Adrenal gland (tissue), 12 donors: ENCODE results near the gene AGMAT. TPM values are rescaled to one million over a fixed set of nuclear protein-coding genes. Genes with fewer than 3 reads are reported as not detected.

Experiments used
- DNase-seq, 7 donors: peaks; one replicate each; pipeline ENCODE4 v3.0.0-alpha.2; 2019 to 2020
- H3K27ac ChIP-seq, 5 donors: fragments of 200-600 bp; sonication (generic) in 4 of 5; 1 replicate in 3 of 5; 2 replicates in 2 of 5; pipeline versions ENCODE4 v1.5.1 to v1.8.0; 2016 to 2020; ENCODE audit warnings: mild to moderate bottlenecking in 1 of 5
- H3K27me3 ChIP-seq: fragments of 200-600 bp; 2 replicates; pipeline ENCODE4 v1.8.0; 2021
- H3K36me3 ChIP-seq, 2 donors: fragments of 200-600 bp; replicated peaks in 1 of 2; 1 replicate in 1 of 2; 2 replicates in 1 of 2; pipeline versions ENCODE4 v1.5.1 to v1.8.0; 2018 to 2022
- H3K4me1 ChIP-seq, 2 donors: fragments of 200-600 bp; replicated peaks in 1 of 2; 1 replicate in 1 of 2; 2 replicates in 1 of 2; pipeline versions ENCODE4 v1.5.1 to v1.8.0; 2018 to 2021
- H3K4me3 ChIP-seq, 4 donors: fragments of 200-600 bp; sonication (generic) in 3 of 4; one replicate each; pipeline ENCODE4 v1.5.1; 2016 to 2018
- H3K9me3 ChIP-seq, 3 donors: fragments of 200-600 bp; sonication (generic) in 1 of 3; replicated peaks in 1 of 3; 1 replicate in 2 of 3; 2 replicates in 1 of 3; pipeline versions ENCODE4 v1.5.1 to v1.8.0; 2016 to 2021
- POLR2A ChIP-seq, 2 donors: fragments of 450-650 bp; IDR thresholded peaks; one replicate each; pipeline ENCODE4 v1.6.1; 2017; ENCODE audit warnings: antibody characterized with exemption in 2 of 2, mild to moderate bottlenecking in 2 of 2, moderate library complexity in 1 of 2
- WGBS, 4 donors: extraction: QIAGEN DNeasy Blood & Tissue Kit in 2 of 4; methylation state at CpG; one replicate each; pipeline versions ENCODE4 v1.1.5 to v1.1.7; 2013 to 2017; 5-methylcytosine and 5-hydroxymethylcytosine counted together
- intact Hi-C, 2 donors: fragments of 100-400 bp; cut with DNase I; formaldehyde crosslinking; loops; one replicate each; pipeline versions ENCODE4 v1.14.1 to v1.15.0; 2022 to 2023
- polyA plus RNA-seq, 3 donors: library from polyadenylated mRNA; stranded (reverse); fragments of 200-250 nt in 2 of 3; fragments of 350-450 nt in 1 of 3; fragmentation: Illumina TruSeq in 1 of 3; extraction: RNeasy Lipid Tissue Mini Kit (QIAGEN cat#74804) in 1 of 3; gene quantifications; one replicate each; pipeline ENCODE4 v1.2.3, GENCODE V29; 2013 to 2014
- total RNA-seq, 9 donors: library from RNA; depleted of rRNA in 4 of 9; stranded (reverse); fragments of >200 nt in 4 of 9; fragments of 120-200 nt in 1 of 9; fragmentation: NEBNext Ultra II Directional in 1 of 9; extraction: Animal tissue kit (Norgen Biotek cat#: 25700) in 1 of 9; gene quantifications; one replicate each; pipeline versions ENCODE4 v1.1.0 to v1.2.4, GENCODE V29; 2013 to 2023
- TF ChIP-seq, protein P1 (sequence below), 6 experiments: fragments of 450-650 bp in 4 of 6; fragments of 200-600 bp in 2 of 6; sonication (generic) in 1 of 6; IDR thresholded peaks; 1 replicate in 5 of 6; 2 replicates in 1 of 6; pipeline versions ENCODE4 v1.5.1 to v1.8.0; 2016 to 2021; ENCODE audit warnings: antibody characterized with exemption in 6 of 6, mild to moderate bottlenecking in 2 of 6, moderate library complexity in 1 of 6
- donor health status: healthy with polysubstance abuse.
- donor health status: Bipolar disorder and iron deficiency.
- donor health status: DM: yes; HTN: yes; CAD: no.
- donor health status: DM: no; HTN: no; CAD: no.
- donor health status: DM: no; HTN: no; CAD: no.
- donor health status: DM: yes; HTN: yes; CAD: no.

AGMAT gene
- total and polyA plus RNA-seq, 12 donors = 0.16 to 15.0 (median 1.5) TPM

DNA sequence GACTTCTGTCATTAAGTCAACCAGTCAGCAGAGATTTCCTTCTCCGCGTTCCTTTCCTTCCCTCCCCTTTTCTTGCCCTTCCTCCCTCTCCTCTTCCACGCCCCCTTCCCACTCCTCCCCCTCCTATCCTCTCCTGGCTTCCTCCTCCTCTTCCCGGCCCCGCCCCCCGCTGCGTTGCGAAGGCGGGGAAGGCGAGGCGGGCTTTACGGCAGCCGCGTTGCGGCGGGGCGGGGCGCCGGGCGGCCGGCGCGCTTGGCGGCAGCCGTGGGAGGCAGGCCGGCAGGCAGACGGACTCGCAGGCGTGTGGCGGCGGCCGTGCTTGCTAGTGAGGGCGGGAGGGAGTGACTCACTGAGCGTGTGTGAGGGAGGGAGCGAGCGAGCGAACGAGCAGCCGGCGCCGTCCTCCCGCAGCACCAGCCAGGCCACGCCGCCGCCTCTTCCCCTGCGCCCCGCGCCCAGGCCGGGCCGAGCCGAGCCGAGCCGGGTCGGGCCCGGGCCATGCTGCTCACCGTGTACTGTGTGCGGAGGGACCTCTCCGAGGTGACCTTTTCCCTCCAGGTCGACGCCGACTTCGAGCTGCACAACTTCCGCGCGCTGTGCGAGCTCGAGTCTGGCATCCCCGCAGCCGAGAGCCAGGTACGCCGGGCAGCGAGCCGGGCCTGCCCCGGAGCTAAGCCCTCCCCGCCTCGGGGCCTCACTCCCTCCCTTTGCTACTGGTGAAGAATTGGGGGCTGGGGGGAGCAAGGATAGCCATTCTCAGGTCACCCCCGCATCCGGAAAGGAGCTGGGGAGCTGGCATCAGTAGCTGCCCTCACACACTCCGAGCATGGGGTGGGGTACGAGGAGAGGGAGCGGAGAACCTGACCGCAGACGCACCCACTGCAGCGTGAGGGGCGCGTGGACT, 32.6 kb upstream of the AGMAT start, which contains the start of gene DDI2:
Gene DDI2 (plus strand): TSS at position 286 of the 904 bp plus-strand sequence. CDS start 213 bp downstream, at position 499.
- peak; percentile 95 to 99 (median 97) for DNase-seq
- no peaks in the 10 kb centered on the region for H3K9me3 ChIP-seq
- no peaks in the 10 kb centered on the region for H3K27me3 ChIP-seq
- peak within 1 kb of the TSS; percentile 83 to 97 (median 96) for H3K27ac ChIP-seq
- H3K4me1 ChIP-seq = peaks cover 39 to 42% of the 10 kb centered on the region in 2 donors
- H3K36me3 ChIP-seq = peaks cover 0 to 5% of the 10 kb centered on the region in 2 donors
- peak within 1 kb of the TSS; percentile 1 to 84 (median 67) for H3K4me3 ChIP-seq
- WGBS, 4 donors = 0 to 1% (median 0%) methylated on average over 27 to 86 of the region's 86 CpGs
- TF ChIP-seq POLR2A (IDR thresholded peaks at IDR 0.05) = peak; percentile 88 to 99
- TF ChIP-seq, protein P1, sequence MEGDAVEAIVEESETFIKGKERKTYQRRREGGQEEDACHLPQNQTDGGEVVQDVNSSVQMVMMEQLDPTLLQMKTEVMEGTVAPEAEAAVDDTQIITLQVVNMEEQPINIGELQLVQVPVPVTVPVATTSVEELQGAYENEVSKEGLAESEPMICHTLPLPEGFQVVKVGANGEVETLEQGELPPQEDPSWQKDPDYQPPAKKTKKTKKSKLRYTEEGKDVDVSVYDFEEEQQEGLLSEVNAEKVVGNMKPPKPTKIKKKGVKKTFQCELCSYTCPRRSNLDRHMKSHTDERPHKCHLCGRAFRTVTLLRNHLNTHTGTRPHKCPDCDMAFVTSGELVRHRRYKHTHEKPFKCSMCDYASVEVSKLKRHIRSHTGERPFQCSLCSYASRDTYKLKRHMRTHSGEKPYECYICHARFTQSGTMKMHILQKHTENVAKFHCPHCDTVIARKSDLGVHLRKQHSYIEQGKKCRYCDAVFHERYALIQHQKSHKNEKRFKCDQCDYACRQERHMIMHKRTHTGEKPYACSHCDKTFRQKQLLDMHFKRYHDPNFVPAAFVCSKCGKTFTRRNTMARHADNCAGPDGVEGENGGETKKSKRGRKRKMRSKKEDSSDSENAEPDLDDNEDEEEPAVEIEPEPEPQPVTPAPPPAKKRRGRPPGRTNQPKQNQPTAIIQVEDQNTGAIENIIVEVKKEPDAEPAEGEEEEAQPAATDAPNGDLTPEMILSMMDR (IDR thresholded peaks at IDR 0.05) = no peak
- intact Hi-C loops = no loop called here

DNA sequence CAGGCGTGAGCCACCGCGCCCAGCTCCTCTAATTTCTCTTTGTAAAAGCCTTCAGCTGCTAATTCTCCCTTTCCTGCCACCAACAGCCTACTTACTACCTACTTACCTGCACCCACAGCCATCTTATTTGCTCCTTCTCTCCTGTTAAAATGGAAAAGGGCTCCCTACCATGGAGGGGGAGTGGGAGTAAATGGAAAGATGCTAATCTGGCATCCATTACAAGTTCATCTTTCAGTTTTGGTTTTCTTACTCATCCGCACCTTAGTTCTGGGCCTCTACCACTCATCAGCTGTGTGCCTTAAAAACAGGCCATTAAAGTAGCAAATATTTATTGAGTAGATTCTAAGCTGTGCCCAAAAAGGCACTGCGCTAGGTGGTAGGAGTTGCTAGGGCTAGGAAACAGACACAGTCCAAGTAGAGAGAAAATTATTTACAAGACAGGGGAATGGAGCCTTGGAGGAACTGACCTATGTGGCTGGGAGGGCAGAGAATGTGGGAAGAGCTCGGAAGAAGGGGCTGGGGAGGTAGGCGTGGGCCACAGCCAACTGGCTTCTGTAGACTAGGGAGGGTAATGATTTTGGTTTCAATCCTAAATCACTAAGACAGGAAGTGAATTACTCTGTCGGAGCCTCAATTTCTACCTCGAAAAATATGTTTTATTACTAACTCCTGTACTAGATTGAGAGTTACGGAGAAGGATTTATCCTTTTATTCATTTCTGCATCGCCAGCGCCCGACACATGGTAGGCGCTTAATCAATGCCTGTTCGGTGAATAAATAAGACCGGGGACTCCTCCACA, 31.7 kb upstream of the AGMAT start:
- Histone ChIP-seq H3K36me3 (peaks cover 0 to 4% of the 10 kb centered on the region in 2 donors), H3K27ac (peak overlapping the region; percentile 79 to 97 (median 87)), H3K9me3 (no peaks in the 10 kb centered on the region), H3K4me1 (peaks cover 33 to 35% of the 10 kb centered on the region in 2 donors), H3K27me3 (no peaks in the 10 kb centered on the region), H3K4me3 (peak overlapping the region in 2 of 4 donors; percentile 39)
- intact Hi-C loops = no loop called here
- TF ChIP-seq POLR2A (IDR thresholded peaks at IDR 0.05) = no peak
- TF ChIP-seq, protein P1 (IDR thresholded peaks at IDR 0.05) = no peak
- peak in 1 of 7 donors; percentile 36 for DNase-seq
- WGBS, 4 donors = 26 to 27% (median 27%) methylated on average over 16 of the region's 16 CpGs

DNA sequence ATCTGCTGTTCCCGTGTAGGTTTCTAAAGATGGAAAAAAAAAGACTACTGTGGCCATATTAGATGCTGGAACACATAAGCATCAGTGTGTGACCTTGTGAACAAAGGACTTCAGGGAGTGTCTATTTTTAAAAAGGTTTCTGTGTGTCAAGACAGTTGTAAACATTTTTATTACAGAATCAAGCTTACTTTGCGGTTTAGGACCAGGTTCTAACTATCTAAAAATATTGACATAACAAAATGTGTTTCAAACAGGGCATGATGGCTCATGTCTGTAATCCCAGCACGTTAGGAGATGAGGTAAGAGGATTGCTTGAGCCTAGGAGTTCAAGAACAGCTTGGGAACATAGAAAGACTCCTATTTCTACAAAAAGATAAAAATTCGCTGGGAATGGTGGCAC, 25.3 kb upstream of the AGMAT start:
- 51 to 60% (median 58%) methylated on average over 4 of the region's 4 CpGs for WGBS, 4 donors
- Histone ChIP-seq H3K4me3 (no peak overlapping the region), H3K27ac (no peak overlapping the region), H3K27me3 (no peaks in the 10 kb centered on the region), H3K4me1 (no peaks in the 10 kb centered on the region), H3K9me3 (no peaks in the 10 kb centered on the region), H3K36me3 (no peaks in the 10 kb centered on the region)
- TF ChIP-seq POLR2A (IDR thresholded peaks at IDR 0.05) = no peak
- TF ChIP-seq, protein P1 (IDR thresholded peaks at IDR 0.05) = no peak
- intact Hi-C loops = no loop called here
- no peak for DNase-seq

DNA sequence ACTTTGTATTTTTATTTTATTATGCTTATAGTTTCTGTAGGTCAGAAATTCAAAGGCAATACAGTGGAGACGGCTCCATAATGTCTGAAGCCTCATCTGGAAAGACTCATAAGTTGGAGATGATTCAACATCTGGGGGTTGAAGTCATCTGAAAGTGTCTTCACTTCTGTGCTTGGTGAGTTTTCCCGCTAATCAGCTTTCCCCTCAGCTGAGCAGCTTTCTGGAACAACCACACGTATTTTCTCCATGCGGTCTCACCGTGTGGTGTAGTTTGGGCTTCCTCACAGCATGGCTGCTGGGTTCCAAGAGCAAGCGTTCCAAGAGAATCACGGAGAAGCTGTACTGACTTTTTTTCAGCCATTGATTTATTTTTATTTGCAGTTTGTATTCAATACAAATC, 24.8 kb upstream of the AGMAT start:
- Histone ChIP-seq H3K4me1 (no peaks in the 10 kb centered on the region), H3K4me3 (no peak overlapping the region), H3K27me3 (no peaks in the 10 kb centered on the region), H3K36me3 (no peaks in the 10 kb centered on the region), H3K27ac (no peak overlapping the region), H3K9me3 (no peaks in the 10 kb centered on the region)
- TF ChIP-seq POLR2A (IDR thresholded peaks at IDR 0.05) = no peak
- TF ChIP-seq, protein P1 (IDR thresholded peaks at IDR 0.05) = no peak
- 85 to 91% (median 89%) methylated on average over 7 of the region's 7 CpGs for WGBS, 4 donors
- DNase-seq = no peak
- intact Hi-C loops = no loop called here
